Measurements from ENCODE around the gene OR10Z1. TPM values are rescaled to one million over a fixed set of nuclear protein-coding genes. Genes with fewer than 3 reads are reported as not detected.

OR10Z1 gene
- polyA plus RNA-seq, 3 donors = not detected

DNA sequence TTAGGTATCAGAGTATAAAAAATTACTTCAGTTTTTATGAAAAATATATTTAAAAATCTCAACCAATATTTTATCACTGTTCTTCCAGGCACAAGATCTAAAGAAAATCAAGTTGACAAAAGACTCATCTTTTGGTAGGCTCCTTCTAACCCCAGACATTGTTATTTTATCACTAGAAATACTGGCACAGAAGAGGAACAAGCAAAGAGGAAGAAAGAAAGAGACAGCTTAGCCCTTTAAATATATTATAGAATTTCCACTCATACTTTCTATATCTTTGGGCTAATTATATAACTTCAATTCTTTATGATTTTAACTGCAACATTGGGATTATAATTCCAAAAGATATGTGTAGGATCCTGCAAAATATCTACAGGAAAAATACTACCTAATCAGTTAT lies 49.0 kb downstream of the OR10Z1 start:
- H4K20me1 ChIP-seq (ENCODE audit: insufficient read depth, low read length) = no peaks in the 10 kb centered on the region
- intact Hi-C loops (cut with micrococcal nuclease) = no loop called here

DNA sequence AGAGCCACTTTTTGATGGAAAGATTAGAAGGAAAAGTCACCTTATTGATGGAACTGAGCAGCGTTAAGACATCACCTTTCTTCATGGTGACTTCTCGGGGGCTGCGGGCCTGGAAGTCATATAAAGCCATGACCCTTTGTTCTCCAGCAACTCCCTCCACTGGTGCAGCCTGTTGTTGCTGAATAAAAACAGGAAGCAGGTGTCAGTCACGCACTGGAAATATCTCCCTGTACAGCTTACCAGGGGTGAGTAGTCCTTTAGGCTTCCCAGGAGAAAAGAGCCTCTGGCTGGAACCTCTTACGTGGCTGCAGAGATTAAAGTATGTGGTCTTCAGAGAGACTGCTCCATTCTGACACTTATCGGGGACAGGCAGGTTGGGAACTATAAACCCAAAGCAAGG lies 49.5 kb downstream of the OR10Z1 start:
- H3K27me3 ChIP-seq (ENCODE audit: control insufficient read depth in 2 of 2, insufficient read depth in 2 of 2, low read length in 2 of 2) = no peaks in the 10 kb centered on the region
- no peaks in the 10 kb centered on the region for H4K20me1 ChIP-seq (ENCODE audit: insufficient read depth, low read length)
- H3K4me1 ChIP-seq (ENCODE audit: control insufficient read depth in 1 of 2, insufficient read depth in 2 of 2, low read length in 2 of 2) = peaks cover 15 to 20% of the 10 kb centered on the region in 2 donors
- H3K27me3 Mint-ChIP-seq (ENCODE audit: low read depth in 3 of 3) = peaks cover 0 to 1% (median 0%) of the 10 kb centered on the region in 3 donors
- H3K27ac Mint-ChIP-seq = peak overlapping the region; percentile 12 to 79 (median 46)
- H3K4me3 ChIP-seq (replicated peaks in 1 of 3; ENCODE audit: low read depth in 2 of 3, low read length in 3 of 3) = peak overlapping the region in 2 of 3 experiments; percentile 19 to 47
- TF ChIP-seq, protein P1, sequence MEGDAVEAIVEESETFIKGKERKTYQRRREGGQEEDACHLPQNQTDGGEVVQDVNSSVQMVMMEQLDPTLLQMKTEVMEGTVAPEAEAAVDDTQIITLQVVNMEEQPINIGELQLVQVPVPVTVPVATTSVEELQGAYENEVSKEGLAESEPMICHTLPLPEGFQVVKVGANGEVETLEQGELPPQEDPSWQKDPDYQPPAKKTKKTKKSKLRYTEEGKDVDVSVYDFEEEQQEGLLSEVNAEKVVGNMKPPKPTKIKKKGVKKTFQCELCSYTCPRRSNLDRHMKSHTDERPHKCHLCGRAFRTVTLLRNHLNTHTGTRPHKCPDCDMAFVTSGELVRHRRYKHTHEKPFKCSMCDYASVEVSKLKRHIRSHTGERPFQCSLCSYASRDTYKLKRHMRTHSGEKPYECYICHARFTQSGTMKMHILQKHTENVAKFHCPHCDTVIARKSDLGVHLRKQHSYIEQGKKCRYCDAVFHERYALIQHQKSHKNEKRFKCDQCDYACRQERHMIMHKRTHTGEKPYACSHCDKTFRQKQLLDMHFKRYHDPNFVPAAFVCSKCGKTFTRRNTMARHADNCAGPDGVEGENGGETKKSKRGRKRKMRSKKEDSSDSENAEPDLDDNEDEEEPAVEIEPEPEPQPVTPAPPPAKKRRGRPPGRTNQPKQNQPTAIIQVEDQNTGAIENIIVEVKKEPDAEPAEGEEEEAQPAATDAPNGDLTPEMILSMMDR (IDR thresholded peaks at IDR 0.05) = no peak
- H3K27ac ChIP-seq (ENCODE audit: low read depth in 1 of 2, low read length in 2 of 2) = no peak overlapping the region
- peaks cover 0 to 1% of the 10 kb centered on the region in 2 donors for H3K36me3 Mint-ChIP-seq
- H3K79me2 ChIP-seq (ENCODE audit: insufficient read depth, low read length) = no peaks in the 10 kb centered on the region
- intact Hi-C loops (cut with micrococcal nuclease) = no loop called here
- no peak overlapping the region for H3K9ac ChIP-seq (ENCODE audit: insufficient read depth, low read length, poor library complexity, severe bottlenecking)
- peaks cover 0 to 6% (median 4%) of the 10 kb centered on the region in 7 donors for H3K9me3 Mint-ChIP-seq
- H3K9me3 ChIP-seq (replicated peaks in 1 of 2; ENCODE audit: control insufficient read depth in 1 of 2, insufficient read depth in 1 of 2, low read length in 2 of 2) = no peaks in the 10 kb centered on the region
- peak; percentile 41 to 83 (median 76) for DNase-seq
- peaks cover 31% of the 10 kb centered on the region for H3K4me1 Mint-ChIP-seq
- H2AFZ ChIP-seq (ENCODE audit: insufficient read depth, low read depth, low read length, poor library complexity, severe bottlenecking) = peak overlapping the region; percentile 25
- no peaks in the 10 kb centered on the region for H3K36me3 ChIP-seq (replicated peaks in 1 of 2; ENCODE audit: control insufficient read depth in 1 of 2, insufficient read depth in 2 of 2, low read length in 2 of 2)
- no CpG with 5 or more reads among the region's 6 CpGs for WGBS (ENCODE audit: insufficient coverage)
- H3K4me3 Mint-ChIP-seq = peak overlapping the region; percentile 6 to 73
- peak overlapping the region; percentile 50 for H3K4me2 ChIP-seq (replicated peaks; ENCODE audit: extremely low read depth, low read length, poor library complexity, severe bottlenecking)

More for the DNA sequence above, 49.0 kb downstream of the OR10Z1 start:
- Mint-ChIP-seq H3K9me3 (peaks cover 0 to 6% (median 4%) of the 10 kb centered on the region in 7 donors), H3K36me3 (peaks cover 0 to 1% of the 10 kb centered on the region in 2 donors), H3K27ac (peak overlapping the region in 1 of 7 donors; percentile 59), H3K27me3 (ENCODE audit: low read depth in 3 of 3) (peaks cover 0 to 1% (median 0%) of the 10 kb centered on the region in 3 donors), H3K4me3 (no peak overlapping the region), H3K4me1 (peaks cover 32% of the 10 kb centered on the region)
- Histone ChIP-seq H3K4me3 (replicated peaks in 1 of 3; ENCODE audit: low read depth in 2 of 3, low read length in 3 of 3) (peak overlapping the region in 1 of 3 experiments; percentile 47), H3K4me1 (ENCODE audit: control insufficient read depth in 1 of 2, insufficient read depth in 2 of 2, low read length in 2 of 2) (peaks cover 15 to 22% of the 10 kb centered on the region in 2 donors), H3K27ac (ENCODE audit: low read depth in 1 of 2, low read length in 2 of 2) (no peak overlapping the region), H2AFZ (ENCODE audit: insufficient read depth, low read depth, low read length, poor library complexity, severe bottlenecking) (no peak overlapping the region), H3K9ac (ENCODE audit: insufficient read depth, low read length, poor library complexity, severe bottlenecking) (no peak overlapping the region), H3K36me3 (replicated peaks in 1 of 2; ENCODE audit: control insufficient read depth in 1 of 2, insufficient read depth in 2 of 2, low read length in 2 of 2) (no peaks in the 10 kb centered on the region), H3K9me3 (replicated peaks in 1 of 2; ENCODE audit: control insufficient read depth in 1 of 2, insufficient read depth in 1 of 2, low read length in 2 of 2) (no peaks in the 10 kb centered on the region), H3K27me3 (ENCODE audit: control insufficient read depth in 2 of 2, insufficient read depth in 2 of 2, low read length in 2 of 2) (no peaks in the 10 kb centered on the region), H3K4me2 (replicated peaks; ENCODE audit: extremely low read depth, low read length, poor library complexity, severe bottlenecking) (peak overlapping the region; percentile 50), H3K79me2 (ENCODE audit: insufficient read depth, low read length) (no peaks in the 10 kb centered on the region)
- peak; percentile 4 to 35 (median 9) for DNase-seq
- TF ChIP-seq, protein P1 (IDR thresholded peaks at IDR 0.05) = no peak

Other genes with a start within 250 kb of the OR10Z1 start
- gene OR10T2, start 205.8 kb upstream of the OR10Z1 start, polyA plus RNA-seq = not detected
- not detected for gene OR10K2, start 179.0 kb upstream of the OR10Z1 start, polyA plus RNA-seq
- gene OR10K1, start 143.4 kb upstream of the OR10Z1 start, polyA plus RNA-seq = not detected
- gene OR10R2, start 133.0 kb upstream of the OR10Z1 start, polyA plus RNA-seq = not detected
- not detected for gene OR6Y1, start 50.9 kb upstream of the OR10Z1 start, polyA plus RNA-seq
- not detected for gene OR6P1, start 34.7 kb upstream of the OR10Z1 start, polyA plus RNA-seq
- not detected for gene OR10X1, start 25.4 kb upstream of the OR10Z1 start, polyA plus RNA-seq
- gene SPTA1, start 81.4 kb downstream of the OR10Z1 start, polyA plus RNA-seq = under 1 TPM in 2 of 3 donors, not detected in 1; 0.19 to 0.28 TPM
- not detected for gene OR6K2, start 95.4 kb downstream of the OR10Z1 start, polyA plus RNA-seq
- not detected for gene OR6K3, start 115.5 kb downstream of the OR10Z1 start, polyA plus RNA-seq
- not detected for gene OR6K6, start 149.5 kb downstream of the OR10Z1 start, polyA plus RNA-seq
- not detected for gene OR6N1, start 166.9 kb downstream of the OR10Z1 start, polyA plus RNA-seq
- gene OR6N2, start 175.9 kb downstream of the OR10Z1 start, polyA plus RNA-seq = not detected
- gene MNDA, start 226.1 kb downstream of the OR10Z1 start, polyA plus RNA-seq = 1,000 to 10,000 TPM in 2 of 3 donors, 100 to 1,000 TPM in 1; 365 to 1,917 (median 1,418) TPM

Measured in CD14-positive monocyte (primary cell).